B cell (primary cell): ENCODE results near the gene BEST2. TPM values are rescaled to one million over a fixed set of nuclear protein-coding genes. Genes with fewer than 3 reads are reported as not detected.

Source experiments
- ATAC-seq: fragments of 200-7000 bp; cut with Tn5 transposase; one replicate; pipeline ENCODE4 v1.10.0; 2021; ENCODE audit warnings: low read depth, mild to moderate bottlenecking, moderate number of reproducible peaks, moderate library complexity
- CTCF ChIA-PET: fragments of 350-600 bp; sonication (Branson Sonifier 250); formaldehyde crosslinking; loops from one replicate; lab custom pipeline; 2021; ENCODE audit warnings: antibody characterized with exemption, inconsistent platforms; lab: Charles Lee
- POLR2A ChIA-PET: fragments of 350-600 bp; sonication (Branson Sonifier 250); formaldehyde crosslinking; loops from one replicate; lab custom pipeline; 2021; ENCODE audit warnings: antibody characterized with exemption; lab: Charles Lee
- DNase-seq: peaks from one replicate; pipeline ENCODE4 v3.0.0; 2013
- H2AFZ ChIP-seq: 2 replicates; pipeline ENCODE4 v1.6.1; 2012; ENCODE audit warnings: mild to moderate bottlenecking, low read depth, low read length; ENCODE audit not compliant: insufficient read depth, poor library complexity, severe bottlenecking
- H3K27ac ChIP-seq, 2 donors: 1 replicate in 1 of 2; 2 replicates in 1 of 2; pipeline ENCODE4 v1.5.1; 2012 to 2013; ENCODE audit warnings: low read length in 2 of 2, mild to moderate bottlenecking in 2 of 2, moderate library complexity in 1 of 2
- H3K27me3 ChIP-seq, 4 experiments: fragments of 200-600 bp in 1 of 4; sonication (generic) in 1 of 4; replicated peaks in 1 of 4; 1 replicate in 2 of 4; 2 replicates in 2 of 4; pipeline versions ENCODE4 v1.6.1 to v1.7.0; 2013 to 2016; ENCODE audit warnings: low read length in 3 of 4, mild to moderate bottlenecking in 2 of 4, mixed read lengths in 1 of 4, moderate library complexity in 1 of 4; ENCODE audit not compliant: insufficient read depth in 4 of 4, control insufficient read depth in 3 of 4; ENCODE audit errors: control extremely low read depth in 1 of 4
- H3K36me3 ChIP-seq, 2 experiments: replicated peaks in 1 of 2; 1 replicate in 1 of 2; 2 replicates in 1 of 2; pipeline versions ENCODE4 v1.6.1 to v1.7.1; 2013; ENCODE audit warnings: low read length in 1 of 2; ENCODE audit not compliant: insufficient read depth in 2 of 2, control insufficient read depth in 1 of 2; ENCODE audit errors: control extremely low read depth in 1 of 2, extremely low read depth in 1 of 2
- H3K4me1 ChIP-seq, 2 donors: fragments of 200-600 bp in 1 of 2; sonication (generic) in 1 of 2; 1 replicate in 1 of 2; 2 replicates in 1 of 2; pipeline versions ENCODE4 v1.5.1 to v1.6.1; 2013 to 2017; ENCODE audit warnings: low read length in 2 of 2; ENCODE audit not compliant: control insufficient read depth in 2 of 2, insufficient read depth in 2 of 2
- H3K4me2 ChIP-seq: replicated peaks from 2 replicates; pipeline ENCODE3; 2012; ENCODE audit warnings: mild to moderate bottlenecking, low read depth, low read length; ENCODE audit not compliant: poor library complexity, severe bottlenecking
- H3K4me3 ChIP-seq, 5 experiments: fragments of 200-600 bp in 1 of 5; sonication (generic) in 1 of 5; 1 replicate in 3 of 5; 2 replicates in 2 of 5; pipeline versions ENCODE4 v1.5.1 to v1.7.0; 2011 to 2016; ENCODE audit warnings: low read length in 4 of 5, mild to moderate bottlenecking in 4 of 5, low read depth in 2 of 5, control low read depth in 1 of 5, moderate library complexity in 1 of 5; ENCODE audit not compliant: insufficient read depth in 1 of 5; ENCODE audit errors: control extremely low read depth in 1 of 5, extremely low read depth in 1 of 5
- H3K79me2 ChIP-seq: fragments of 200-600 bp; sonication (generic); one replicate; pipeline ENCODE4 v1.6.0; 2016; ENCODE audit warnings: low read length; ENCODE audit not compliant: control insufficient read depth, insufficient read depth
- H3K9ac ChIP-seq: fragments of 200-600 bp; sonication (generic); 2 replicates; pipeline ENCODE4 v1.6.1; 2017; ENCODE audit warnings: mild to moderate bottlenecking, low read length, moderate library complexity
- H3K9me3 ChIP-seq, 3 donors: one replicate each; pipeline versions ENCODE4 v1.6.1 to v1.7.1; 2013; ENCODE audit warnings: low read length in 2 of 3; ENCODE audit not compliant: control insufficient read depth in 2 of 3, insufficient read depth in 1 of 3; ENCODE audit errors: control extremely low read depth in 1 of 3
- H4K20me1 ChIP-seq: 2 replicates; pipeline ENCODE4 v1.6.0; 2012; ENCODE audit warnings: mild to moderate bottlenecking, low read length; ENCODE audit not compliant: insufficient read depth, control insufficient read depth, poor library complexity, severe bottlenecking
- H3K27ac Mint-ChIP-seq: one replicate; pipeline ENCODE4 v1.8.0; 2021; ENCODE audit warnings: mixed read lengths
- H3K27me3 Mint-ChIP-seq: one replicate; pipeline ENCODE4 v1.8.0; 2021; ENCODE audit warnings: mixed read lengths
- H3K4me1 Mint-ChIP-seq: one replicate; pipeline ENCODE4 v1.8.0; 2021; ENCODE audit warnings: mixed read lengths
- H3K4me3 Mint-ChIP-seq: one replicate; pipeline ENCODE4 v1.8.0; 2021; ENCODE audit warnings: mixed read lengths
- H3K9me3 Mint-ChIP-seq: one replicate; pipeline ENCODE4 v1.8.0; 2022; ENCODE audit warnings: mixed read lengths; ENCODE audit not compliant: insufficient read depth
- CTCF ChIP-seq: fragments of 200-600 bp; IDR thresholded peaks from one replicate; pipeline ENCODE4 v1.8.0; 2022; ENCODE audit warnings: antibody characterized with exemption, mild to moderate bottlenecking
- EZH2 ChIP-seq: IDR thresholded peaks from 2 replicates; pipeline ENCODE4 v1.6.1; 2012; ENCODE audit warnings: borderline replicate concordance, low read depth, mild to moderate bottlenecking, moderate library complexity, low read length; ENCODE audit not compliant: insufficient read depth, poor library complexity, severe bottlenecking
- WGBS: methylation state at CpG from one replicate; pipeline ENCODE4 v1.1.5; 2013; ENCODE audit warnings: missing lambda C conversion rate; ENCODE audit not compliant: insufficient coverage; 5-methylcytosine and 5-hydroxymethylcytosine counted together
- intact Hi-C: fragments of 100-400 bp; cut with micrococcal nuclease; formaldehyde crosslinking; loops from one replicate; pipeline ENCODE4 v1.10.0; 2022
- polyA plus RNA-seq: library from polyadenylated mRNA; depleted of rRNA; stranded (reverse); fragments of >200 nt; gene quantifications from 2 replicates; pipeline ENCODE4 v1.2.3, GENCODE V29; 2012
- total RNA-seq, 2 donors: library from RNA; stranded (reverse); fragments of 120-200 nt in 1 of 2; gene quantifications; 1 replicate in 1 of 2; 2 replicates in 1 of 2; pipeline versions ENCODE4 v1.2.3 to v1.2.4, GENCODE V29; 2013 to 2022

The BEST2 gene
- total and polyA plus RNA-seq, 2 donors (not counting 1 experiment from before 2014, with no cell fraction given), result 0.07 TPM; not detected in 1

GRCh38 chr19:12799742-12800465, 48.3 kb downstream of the BEST2 start:
- intact Hi-C loops, result no loop called here
- Histone ChIP-seq H3K36me3 (peaks cover 0 to 3% of the 10 kb centered on the region in 2 experiments), H3K9ac (no peak overlapping the region), H3K4me3 (no peak overlapping the region), H3K9me3 (no peaks in the 10 kb centered on the region), H3K4me1 (peaks cover 31 to 40% of the 10 kb centered on the region in 2 donors), H3K27me3 (no peaks in the 10 kb centered on the region), H3K4me2 (no peak overlapping the region), H3K27ac (no peak overlapping the region), H3K79me2 (peaks cover 8% of the 10 kb centered on the region), H4K20me1 (no peaks in the 10 kb centered on the region), H2AFZ (no peak overlapping the region)
- TF ChIP-seq CTCF (no peak), EZH2 (no peak)
- H3K4me1 Mint-ChIP-seq, result peaks cover 30% of the 10 kb centered on the region
- no peak overlapping the region for H3K27ac Mint-ChIP-seq
- H3K27me3 Mint-ChIP-seq, result peaks cover 3% of the 10 kb centered on the region
- peak overlapping the region; percentile 88 for H3K4me3 Mint-ChIP-seq
- 95% methylated on average over 18 of the region's 18 CpGs for WGBS
- no peak for ATAC-seq
- ChIA-PET POLR2A (interaction anchor here (0.6 to 1.9 kb wide), 4 partner anchors 9 to 299 kb away, joined by 4 to 10 read pairs (median 6); partner anchors contain the start of gene JUNB), CTCF (interaction anchor here (0.6 to 17.9 kb wide), 5 partner anchors 8 to 63 kb away, joined by 3 to 1147 read pairs (median 3); partner anchors contain the start of genes HOOK2 and JUNB)
- no peak for DNase-seq
- no peaks in the 10 kb centered on the region for H3K9me3 Mint-ChIP-seq

- H4K20me1 ChIP-seq, result no peaks in the 10 kb centered on the region
- peaks cover 8% of the 10 kb centered on the region for H3K79me2 ChIP-seq
- H3K27me3 Mint-ChIP-seq, result peaks cover 3% of the 10 kb centered on the region
- H3K9me3 Mint-ChIP-seq, result no peaks in the 10 kb centered on the region
- no peak overlapping the region for H3K4me3 ChIP-seq
- WGBS, result no CpG with 5 or more reads among the region's 1 CpG
- peaks cover 28 to 36% of the 10 kb centered on the region in 2 donors for H3K4me1 ChIP-seq
- H3K4me2 ChIP-seq, result peak overlapping the region; percentile 100
- DNase-seq (no peak), ATAC-seq (no peak)
- ChIA-PET POLR2A (interaction anchor here (0.6 to 1.9 kb wide), 3 partner anchors 9 to 105 kb away, joined by 4 to 10 read pairs (median 5); partner anchors contain the start of gene JUNB), CTCF (interaction anchor here (0.6 to 17.9 kb wide), 5 partner anchors 9 to 296 kb away, joined by 3 to 1147 read pairs (median 3); partner anchors contain the start of genes HOOK2 and JUNB)
- no peaks in the 10 kb centered on the region for H3K9me3 ChIP-seq
- intact Hi-C loops, result no loop called here
- H3K4me3 Mint-ChIP-seq, result peak overlapping the region; percentile 88
- peaks cover 0 to 3% of the 10 kb centered on the region in 2 experiments for H3K36me3 ChIP-seq
- H3K4me1 Mint-ChIP-seq, result peaks cover 30% of the 10 kb centered on the region
- TF ChIP-seq EZH2 (no peak), CTCF (no peak)
- no peak overlapping the region for H2AFZ ChIP-seq
- no peak overlapping the region for H3K27ac ChIP-seq
- H3K27ac Mint-ChIP-seq, result no peak overlapping the region
- H3K27me3 ChIP-seq, result no peaks in the 10 kb centered on the region
- H3K9ac ChIP-seq, result peak overlapping the region; percentile 87
These were observed 48.8 kb downstream of the BEST2 start for GRCh38 chr19:12800466-12800770.
